ENCODE data around the gene MBD1. TPM values are rescaled to one million over a fixed set of nuclear protein-coding genes. Genes with fewer than 3 reads are reported as not detected.

MBD1 gene
- total and polyA plus RNA-seq, 10 of the 15 experiments (the other 5 are each of a cell fraction or from before 2014, with no cell fraction given), result 8.4 to 97.7 (median 59.9) TPM

DNA sequence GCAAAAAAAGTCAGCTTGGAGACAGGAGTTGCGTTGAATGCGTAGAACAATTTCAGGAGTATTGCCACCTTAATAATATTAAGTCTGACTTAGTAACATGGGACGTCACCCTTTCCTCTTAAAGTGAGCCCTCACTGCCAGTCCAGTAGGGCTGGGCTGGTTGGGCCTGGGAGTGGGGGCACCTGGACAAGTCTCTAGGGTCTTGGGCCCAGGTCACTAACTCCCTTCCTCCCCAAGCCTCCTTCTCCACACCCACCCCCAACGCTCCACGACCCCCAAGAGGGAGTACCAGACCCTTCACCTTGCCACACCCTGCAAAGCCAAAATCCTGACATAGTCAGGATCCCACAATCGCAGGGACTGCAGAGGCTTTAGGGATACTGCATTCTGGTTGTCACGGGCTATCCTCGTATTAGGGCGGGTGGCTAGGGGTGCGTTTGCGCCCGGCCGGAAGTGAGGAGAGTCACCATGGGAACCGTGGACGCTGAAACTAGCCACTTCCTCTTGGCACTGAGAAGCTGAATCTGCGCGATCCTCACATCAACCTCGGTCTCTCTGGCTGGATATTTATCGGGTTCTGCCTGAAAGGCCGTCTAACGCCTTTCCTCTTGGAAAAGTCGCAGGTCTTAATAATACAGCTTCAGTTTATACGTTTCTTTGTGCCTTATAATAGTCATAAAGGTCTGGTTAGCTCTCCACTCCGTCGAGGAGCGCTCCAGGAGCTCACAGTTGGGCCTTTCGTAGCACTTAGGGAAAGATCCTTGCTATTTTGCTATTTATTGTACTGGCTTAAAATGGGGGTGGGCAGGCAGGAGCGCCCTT, 16.5 kb upstream of the MBD1 start (continued):
- TF ChIP-seq, protein P1, sequence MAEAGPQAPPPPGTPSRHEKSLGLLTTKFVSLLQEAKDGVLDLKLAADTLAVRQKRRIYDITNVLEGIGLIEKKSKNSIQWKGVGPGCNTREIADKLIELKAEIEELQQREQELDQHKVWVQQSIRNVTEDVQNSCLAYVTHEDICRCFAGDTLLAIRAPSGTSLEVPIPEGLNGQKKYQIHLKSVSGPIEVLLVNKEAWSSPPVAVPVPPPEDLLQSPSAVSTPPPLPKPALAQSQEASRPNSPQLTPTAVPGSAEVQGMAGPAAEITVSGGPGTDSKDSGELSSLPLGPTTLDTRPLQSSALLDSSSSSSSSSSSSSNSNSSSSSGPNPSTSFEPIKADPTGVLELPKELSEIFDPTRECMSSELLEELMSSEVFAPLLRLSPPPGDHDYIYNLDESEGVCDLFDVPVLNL (IDR thresholded peaks at IDR 0.05; ENCODE audit: low read depth, low read length), result no peak
- TF ChIP-seq ZNF384 (IDR thresholded peaks at IDR 0.05; ENCODE audit: borderline replicate concordance, low read depth, low read length) (no peak), SMC3 (IDR thresholded peaks at IDR 0.05; ENCODE audit: borderline replicate concordance, low read length) (no peak), HDGF (IDR thresholded peaks at IDR 0.05) (no peak; the same call in 1 of the 2 replicates), ASH2L (IDR thresholded peaks at IDR 0.05; ENCODE audit: borderline replicate concordance, low read depth) (no peak), JUNB (IDR thresholded peaks at IDR 0.05) (no peak), NBN (IDR thresholded peaks at IDR 0.05) (0 out of 2 replicates have a peak, but pooled peaks have one; percentile 26), RFX5 (IDR thresholded peaks at IDR 0.05; ENCODE audit: low read depth, low read length) (no peak), CBX5 (IDR thresholded peaks at IDR 0.05; ENCODE audit: low read depth) (no peak), KLF5 (IDR thresholded peaks at IDR 0.05; ENCODE audit: partially characterized antibody) (no peak), PAX8 (IDR thresholded peaks at IDR 0.05) (no peak), TARDBP (IDR thresholded peaks at IDR 0.05; ENCODE audit: borderline replicate concordance) (no peak), SP1 (IDR thresholded peaks at IDR 0.05; ENCODE audit: low read depth, low read length) (no peak), NR2F1 (conservative IDR thresholded peaks at IDR 0.05) (no peak), NR2C2 (IDR thresholded peaks at IDR 0.05; ENCODE audit: borderline replicate concordance, control insufficient read depth, insufficient read length, low read depth) (no peak)
- TF ChIP-seq, protein P2, sequence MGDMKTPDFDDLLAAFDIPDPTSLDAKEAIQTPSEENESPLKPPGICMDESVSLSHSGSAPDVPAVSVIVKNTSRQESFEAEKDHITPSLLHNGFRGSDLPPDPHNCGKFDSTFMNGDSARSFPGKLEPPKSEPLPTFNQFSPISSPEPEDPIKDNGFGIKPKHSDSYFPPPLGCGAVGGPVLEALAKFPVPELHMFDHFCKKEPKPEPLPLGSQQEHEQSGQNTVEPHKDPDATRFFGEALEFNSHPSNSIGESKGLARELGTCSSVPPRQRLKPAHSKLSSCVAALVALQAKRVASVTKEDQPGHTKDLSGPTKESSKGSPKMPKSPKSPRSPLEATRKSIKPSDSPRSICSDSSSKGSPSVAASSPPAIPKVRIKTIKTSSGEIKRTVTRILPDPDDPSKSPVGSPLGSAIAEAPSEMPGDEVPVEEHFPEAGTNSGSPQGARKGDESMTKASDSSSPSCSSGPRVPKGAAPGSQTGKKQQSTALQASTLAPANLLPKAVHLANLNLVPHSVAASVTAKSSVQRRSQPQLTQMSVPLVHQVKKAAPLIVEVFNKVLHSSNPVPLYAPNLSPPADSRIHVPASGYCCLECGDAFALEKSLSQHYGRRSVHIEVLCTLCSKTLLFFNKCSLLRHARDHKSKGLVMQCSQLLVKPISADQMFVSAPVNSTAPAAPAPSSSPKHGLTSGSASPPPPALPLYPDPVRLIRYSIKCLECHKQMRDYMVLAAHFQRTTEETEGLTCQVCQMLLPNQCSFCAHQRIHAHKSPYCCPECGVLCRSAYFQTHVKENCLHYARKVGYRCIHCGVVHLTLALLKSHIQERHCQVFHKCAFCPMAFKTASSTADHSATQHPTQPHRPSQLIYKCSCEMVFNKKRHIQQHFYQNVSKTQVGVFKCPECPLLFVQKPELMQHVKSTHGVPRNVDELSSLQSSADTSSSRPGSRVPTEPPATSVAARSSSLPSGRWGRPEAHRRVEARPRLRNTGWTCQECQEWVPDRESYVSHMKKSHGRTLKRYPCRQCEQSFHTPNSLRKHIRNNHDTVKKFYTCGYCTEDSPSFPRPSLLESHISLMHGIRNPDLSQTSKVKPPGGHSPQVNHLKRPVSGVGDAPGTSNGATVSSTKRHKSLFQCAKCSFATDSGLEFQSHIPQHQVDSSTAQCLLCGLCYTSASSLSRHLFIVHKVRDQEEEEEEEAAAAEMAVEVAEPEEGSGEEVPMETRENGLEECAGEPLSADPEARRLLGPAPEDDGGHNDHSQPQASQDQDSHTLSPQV (IDR thresholded peaks at IDR 0.05), result no peak
- TF ChIP-seq, protein P3, sequence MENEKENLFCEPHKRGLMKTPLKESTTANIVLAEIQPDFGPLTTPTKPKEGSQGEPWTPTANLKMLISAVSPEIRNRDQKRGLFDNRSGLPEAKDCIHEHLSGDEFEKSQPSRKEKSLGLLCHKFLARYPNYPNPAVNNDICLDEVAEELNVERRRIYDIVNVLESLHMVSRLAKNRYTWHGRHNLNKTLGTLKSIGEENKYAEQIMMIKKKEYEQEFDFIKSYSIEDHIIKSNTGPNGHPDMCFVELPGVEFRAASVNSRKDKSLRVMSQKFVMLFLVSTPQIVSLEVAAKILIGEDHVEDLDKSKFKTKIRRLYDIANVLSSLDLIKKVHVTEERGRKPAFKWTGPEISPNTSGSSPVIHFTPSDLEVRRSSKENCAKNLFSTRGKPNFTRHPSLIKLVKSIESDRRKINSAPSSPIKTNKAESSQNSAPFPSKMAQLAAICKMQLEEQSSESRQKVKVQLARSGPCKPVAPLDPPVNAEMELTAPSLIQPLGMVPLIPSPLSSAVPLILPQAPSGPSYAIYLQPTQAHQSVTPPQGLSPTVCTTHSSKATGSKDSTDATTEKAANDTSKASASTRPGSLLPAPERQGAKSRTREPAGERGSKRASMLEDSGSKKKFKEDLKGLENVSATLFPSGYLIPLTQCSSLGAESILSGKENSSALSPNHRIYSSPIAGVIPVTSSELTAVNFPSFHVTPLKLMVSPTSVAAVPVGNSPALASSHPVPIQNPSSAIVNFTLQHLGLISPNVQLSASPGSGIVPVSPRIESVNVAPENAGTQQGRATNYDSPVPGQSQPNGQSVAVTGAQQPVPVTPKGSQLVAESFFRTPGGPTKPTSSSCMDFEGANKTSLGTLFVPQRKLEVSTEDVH (IDR thresholded peaks at IDR 0.05; ENCODE audit: low read depth, partially characterized antibody), result no peak
- TF ChIP-seq, protein P4, sequence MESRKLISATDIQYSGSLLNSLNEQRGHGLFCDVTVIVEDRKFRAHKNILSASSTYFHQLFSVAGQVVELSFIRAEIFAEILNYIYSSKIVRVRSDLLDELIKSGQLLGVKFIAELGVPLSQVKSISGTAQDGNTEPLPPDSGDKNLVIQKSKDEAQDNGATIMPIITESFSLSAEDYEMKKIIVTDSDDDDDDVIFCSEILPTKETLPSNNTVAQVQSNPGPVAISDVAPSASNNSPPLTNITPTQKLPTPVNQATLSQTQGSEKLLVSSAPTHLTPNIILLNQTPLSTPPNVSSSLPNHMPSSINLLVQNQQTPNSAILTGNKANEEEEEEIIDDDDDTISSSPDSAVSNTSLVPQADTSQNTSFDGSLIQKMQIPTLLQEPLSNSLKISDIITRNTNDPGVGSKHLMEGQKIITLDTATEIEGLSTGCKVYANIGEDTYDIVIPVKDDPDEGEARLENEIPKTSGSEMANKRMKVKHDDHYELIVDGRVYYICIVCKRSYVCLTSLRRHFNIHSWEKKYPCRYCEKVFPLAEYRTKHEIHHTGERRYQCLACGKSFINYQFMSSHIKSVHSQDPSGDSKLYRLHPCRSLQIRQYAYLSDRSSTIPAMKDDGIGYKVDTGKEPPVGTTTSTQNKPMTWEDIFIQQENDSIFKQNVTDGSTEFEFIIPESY (IDR thresholded peaks at IDR 0.05), result no peak
- TF ChIP-seq, protein P5, sequence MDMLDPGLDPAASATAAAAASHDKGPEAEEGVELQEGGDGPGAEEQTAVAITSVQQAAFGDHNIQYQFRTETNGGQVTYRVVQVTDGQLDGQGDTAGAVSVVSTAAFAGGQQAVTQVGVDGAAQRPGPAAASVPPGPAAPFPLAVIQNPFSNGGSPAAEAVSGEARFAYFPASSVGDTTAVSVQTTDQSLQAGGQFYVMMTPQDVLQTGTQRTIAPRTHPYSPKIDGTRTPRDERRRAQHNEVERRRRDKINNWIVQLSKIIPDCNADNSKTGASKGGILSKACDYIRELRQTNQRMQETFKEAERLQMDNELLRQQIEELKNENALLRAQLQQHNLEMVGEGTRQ (IDR thresholded peaks at IDR 0.05; ENCODE audit: borderline replicate concordance, low read depth, low read length), result no peak

All from GM12878 (cell line).